DND-41 (cell line): ENCODE measurements around the gene SIRPG.

ENCODE experiments used
- ATAC-seq: fragments of 200-7000 bp; cut with Tn5 transposase; 3 replicates; pipeline ENCODE4 v1.9.1; 2021; ENCODE audit warnings: low read depth; ENCODE audit not compliant: insufficient read depth
- DNase-seq: peaks from one replicate; pipeline ENCODE4 v3.0.0-alpha.2; 2020
- H2AFZ ChIP-seq: 2 replicates; pipeline ENCODE4 v1.6.0; 2012; ENCODE audit warnings: low read depth, low read length
- H3K27ac ChIP-seq: 2 replicates; pipeline ENCODE4 v1.5.1; 2012; ENCODE audit warnings: low read length, inconsistent platforms
- H3K27me3 ChIP-seq: fragments of 200-600 bp; sonication (generic); 2 replicates; pipeline ENCODE4 v1.6.0; 2012; ENCODE audit warnings: low read length, mild to moderate bottlenecking, inconsistent platforms; ENCODE audit not compliant: insufficient read depth, poor library complexity
- H3K36me3 ChIP-seq: 2 replicates; pipeline ENCODE4 v1.5.1; 2012; ENCODE audit warnings: low read length, inconsistent platforms; ENCODE audit not compliant: insufficient read depth
- H3K4me1 ChIP-seq: 2 replicates; pipeline ENCODE4 v1.5.1; 2012; ENCODE audit warnings: mild to moderate bottlenecking, low read length; ENCODE audit not compliant: insufficient read depth
- H3K4me2 ChIP-seq: 2 replicates; pipeline ENCODE4 v1.6.0; 2012; ENCODE audit warnings: mild to moderate bottlenecking, moderate library complexity, low read length, inconsistent platforms; ENCODE audit not compliant: insufficient read depth
- H3K4me3 ChIP-seq, 2 experiments: fragments of 200-600 bp in 1 of 2; shearing (Covaris generic) in 1 of 2; 2 replicates each; pipeline ENCODE4 v1.5.1; 2012 to 2016; ENCODE audit warnings: inconsistent platforms in 2 of 2, low read length in 2 of 2, mild to moderate bottlenecking in 2 of 2, low read depth in 1 of 2, moderate library complexity in 1 of 2
- H3K79me2 ChIP-seq: 2 replicates; pipeline ENCODE4 v1.6.0; 2012; ENCODE audit warnings: low read length, inconsistent platforms; ENCODE audit not compliant: insufficient read depth
- H3K9ac ChIP-seq: 2 replicates; pipeline ENCODE4 v1.6.0; 2012; ENCODE audit warnings: low read depth, mild to moderate bottlenecking, inconsistent platforms, low read length, moderate library complexity
- H3K9me3 ChIP-seq: 2 replicates; pipeline ENCODE4 v1.5.1; 2012; ENCODE audit warnings: low read length, moderate library complexity, mild to moderate bottlenecking, inconsistent platforms; ENCODE audit not compliant: insufficient read depth, severe bottlenecking
- H4K20me1 ChIP-seq: 2 replicates; pipeline ENCODE4 v1.6.0; 2012; ENCODE audit warnings: low read length; ENCODE audit not compliant: insufficient read depth
- CTCF ChIP-seq: IDR thresholded peaks from 2 replicates; pipeline ENCODE4 v1.5.1; 2012; ENCODE audit warnings: borderline replicate concordance, low read length, moderate library complexity, mild to moderate bottlenecking; ENCODE audit not compliant: poor library complexity, severe bottlenecking; ENCODE audit errors: extremely low read depth
- EZH2 ChIP-seq: IDR thresholded peaks from 3 replicates; pipeline ENCODE4 v1.6.1; 2012; ENCODE audit warnings: borderline replicate concordance, low read depth, mild to moderate bottlenecking, moderate library complexity, low read length, inconsistent platforms; ENCODE audit not compliant: severe bottlenecking

Gene SIRPG

GRCh38 chr20:1628621-1629020, 29.0 kb downstream of the SIRPG start:
- Histone ChIP-seq H3K4me2 (no peak overlapping the region), H4K20me1 (no peaks in the 10 kb centered on the region), H2AFZ (no peak overlapping the region), H3K79me2 (no peaks in the 10 kb centered on the region), H3K27ac (no peak overlapping the region), H3K9me3 (no peaks in the 10 kb centered on the region), H3K27me3 (no peaks in the 10 kb centered on the region), H3K4me3 (no peak overlapping the region), H3K4me1 (no peaks in the 10 kb centered on the region), H3K9ac (no peak overlapping the region), H3K36me3 (no peaks in the 10 kb centered on the region)
- no peak for DNase-seq
- ATAC-seq = no peak
- no peak for TF ChIP-seq EZH2
- TF ChIP-seq CTCF = no peak

GRCh38 chr20:1627200-1627550, 30.4 kb downstream of the SIRPG start:
- DNase-seq (no peak), ATAC-seq (no peak)
- H3K27me3 ChIP-seq = no peaks in the 10 kb centered on the region
- H3K9me3 ChIP-seq = no peaks in the 10 kb centered on the region
- no peaks in the 10 kb centered on the region for H3K79me2 ChIP-seq
- no peak overlapping the region for H2AFZ ChIP-seq
- no peak overlapping the region for H3K9ac ChIP-seq
- no peak overlapping the region for H3K27ac ChIP-seq
- H3K36me3 ChIP-seq = no peaks in the 10 kb centered on the region
- H4K20me1 ChIP-seq = no peaks in the 10 kb centered on the region
- TF ChIP-seq EZH2 (no peak), CTCF (no peak)
- no peaks in the 10 kb centered on the region for H3K4me1 ChIP-seq
- H3K4me2 ChIP-seq = no peak overlapping the region
- H3K4me3 ChIP-seq = no peak overlapping the region

GRCh38 chr20:1626528-1627199, 30.9 kb downstream of the SIRPG start:
- Histone ChIP-seq H3K9me3 (no peaks in the 10 kb centered on the region), H3K4me1 (no peaks in the 10 kb centered on the region), H3K9ac (no peak overlapping the region), H3K79me2 (no peaks in the 10 kb centered on the region), H3K4me3 (no peak overlapping the region), H3K4me2 (no peak overlapping the region), H3K36me3 (no peaks in the 10 kb centered on the region), H2AFZ (no peak overlapping the region), H4K20me1 (no peaks in the 10 kb centered on the region), H3K27me3 (no peaks in the 10 kb centered on the region), H3K27ac (no peak overlapping the region)
- ATAC-seq (no peak), DNase-seq (no peak)
- TF ChIP-seq EZH2 = no peak
- TF ChIP-seq CTCF = no peak
